IMR-90 (cell line): ENCODE results near the gene FMNL1. TPM values are rescaled to one million over a fixed set of nuclear protein-coding genes. Genes with fewer than 3 reads are reported as not detected.

Experiments used
- ATAC-seq: fragments of 200-7000 bp; cut with Tn5 transposase; 2 replicates; pipeline ENCODE4 v1.9.1; 2020; ENCODE audit warnings: low read depth, mild to moderate bottlenecking, moderate library complexity
- BruUV-seq: library from RNA; stranded (reverse); fragments of 400-500 nt; replicated peaks from 2 replicates; lab custom pipeline; 2021; lab: Mats Ljungman, UMichigan
- CTCF ChIA-PET: fragments of 300-600 bp; formaldehyde crosslinking; extraction: SDS; loops from one replicate; lab custom pipeline; 2021; ENCODE audit warnings: antibody characterized with exemption; lab: Yijun Ruan, JAX
- POLR2A ChIA-PET: fragments of 300-600 bp; sonication (Branson Sonifier 250); formaldehyde crosslinking; loops from one replicate; lab custom pipeline; 2022; ENCODE audit warnings: antibody characterized with exemption; ENCODE audit not compliant: unreplicated experiment; lab: Charles Lee
- DNase-seq: peaks from one replicate; pipeline ENCODE4 v3.0.0; 2013
- H2AFZ ChIP-seq: replicated peaks from 2 replicates; pipeline ENCODE3; 2013; ENCODE audit warnings: low read length, mild to moderate bottlenecking; ENCODE audit not compliant: poor library complexity
- H2AK5ac ChIP-seq: 2 replicates; pipeline ENCODE4 v1.6.1; 2013; ENCODE audit warnings: low read depth, low read length, inconsistent platforms
- H2AK9ac ChIP-seq: replicated peaks from 2 replicates; pipeline ENCODE3; 2013; ENCODE audit warnings: mild to moderate bottlenecking, low read depth, low read length, moderate library complexity; ENCODE audit not compliant: poor library complexity
- H2BK120ac ChIP-seq: 2 replicates; pipeline ENCODE4 v1.6.1; 2013; ENCODE audit warnings: low read depth, low read length, inconsistent platforms
- H2BK15ac ChIP-seq: 3 replicates; pipeline ENCODE4 v1.6.1; 2013; ENCODE audit warnings: low read depth, low read length, inconsistent platforms
- H2BK20ac ChIP-seq: 2 replicates; pipeline ENCODE4 v1.6.1; 2013; ENCODE audit warnings: low read depth, mild to moderate bottlenecking, inconsistent platforms, low read length, moderate library complexity
- H2BK5ac ChIP-seq: 2 replicates; pipeline ENCODE4 v1.6.1; 2013; ENCODE audit warnings: mild to moderate bottlenecking, low read depth, low read length, inconsistent platforms; ENCODE audit not compliant: poor library complexity, severe bottlenecking
- H3K14ac ChIP-seq: replicated peaks from 2 replicates; pipeline ENCODE4 v1.6.1; 2013; ENCODE audit warnings: low read depth, low read length, inconsistent platforms
- H3K18ac ChIP-seq: 2 replicates; pipeline ENCODE4 v1.6.1; 2013; ENCODE audit warnings: low read depth, low read length, control low read depth
- H3K23ac ChIP-seq: 2 replicates; pipeline ENCODE4 v1.6.1; 2013; ENCODE audit warnings: low read depth, low read length, inconsistent platforms
- H3K27ac ChIP-seq: 2 replicates; pipeline ENCODE4 v1.5.1; 2013; ENCODE audit warnings: mild to moderate bottlenecking, control low read depth, low read length; ENCODE audit not compliant: insufficient read depth
- H3K27me3 ChIP-seq: 2 replicates; pipeline ENCODE4 v1.6.1; 2013; ENCODE audit warnings: low read length; ENCODE audit not compliant: control insufficient read depth, insufficient read depth
- H3K36me3 ChIP-seq: 2 replicates; pipeline ENCODE4 v1.6.1; 2013; ENCODE audit warnings: low read length, mixed read lengths; ENCODE audit not compliant: control insufficient read depth, insufficient read depth
- H3K4ac ChIP-seq: 2 replicates; pipeline ENCODE4 v1.6.1; 2013; ENCODE audit warnings: low read depth, low read length, inconsistent platforms
- H3K4me1 ChIP-seq: 2 replicates; pipeline ENCODE4 v1.6.1; 2013; ENCODE audit warnings: low read length, mixed read lengths; ENCODE audit not compliant: control insufficient read depth, insufficient read depth
- H3K4me2 ChIP-seq: 2 replicates; pipeline ENCODE4 v1.6.1; 2013; ENCODE audit warnings: low read depth, mild to moderate bottlenecking, control low read depth, low read length, moderate library complexity
- H3K4me3 ChIP-seq: 2 replicates; pipeline ENCODE4 v1.5.1; 2013; ENCODE audit warnings: low read depth, mild to moderate bottlenecking, control low read depth, low read length, moderate library complexity; ENCODE audit not compliant: insufficient read depth
- H3K56ac ChIP-seq: 2 replicates; pipeline ENCODE4 v1.6.1; 2013; ENCODE audit warnings: low read length, inconsistent platforms; ENCODE audit not compliant: insufficient read depth; ENCODE audit errors: extremely low read depth
- H3K79me1 ChIP-seq, 2 experiments: 2 replicates each; pipeline ENCODE4 v1.6.1; 2013; ENCODE audit warnings: low read length in 2 of 2, inconsistent platforms in 1 of 2, low read depth in 1 of 2
- H3K9ac ChIP-seq: 2 replicates; pipeline ENCODE4 v1.6.1; 2013; ENCODE audit warnings: low read depth, low read length, control low read depth
- H3K9me1 ChIP-seq: 2 replicates; pipeline ENCODE4 v1.6.1; 2013; ENCODE audit warnings: low read length, inconsistent platforms; ENCODE audit not compliant: insufficient read depth
- H3K9me3 ChIP-seq: 2 replicates; pipeline ENCODE4 v1.6.1; 2013; ENCODE audit warnings: low read length; ENCODE audit not compliant: control insufficient read depth, insufficient read depth
- H4K20me1 ChIP-seq: 2 replicates; pipeline ENCODE4 v1.6.1; 2013; ENCODE audit warnings: low read length, inconsistent platforms; ENCODE audit not compliant: insufficient read depth
- H4K5ac ChIP-seq: 2 replicates; pipeline ENCODE4 v1.6.1; 2013; ENCODE audit warnings: mild to moderate bottlenecking, low read depth, low read length, control low read depth
- H4K8ac ChIP-seq, 2 experiments: 2 replicates each; pipeline ENCODE4 v1.6.1; 2013; ENCODE audit warnings: low read depth in 2 of 2, low read length in 2 of 2, control low read depth in 1 of 2, inconsistent platforms in 1 of 2
- H4K91ac ChIP-seq: 2 replicates; pipeline ENCODE4 v1.6.1; 2013; ENCODE audit warnings: low read depth, low read length, inconsistent platforms; ENCODE audit not compliant: insufficient read depth
- CEBPB ChIP-seq: IDR thresholded peaks from 2 replicates; pipeline ENCODE4 v1.6.1; 2012; ENCODE audit warnings: low read depth, low read length, improper control_type of control experiment
- RAD21 ChIP-seq: IDR thresholded peaks from 2 replicates; pipeline ENCODE4 v1.6.1; 2012; ENCODE audit warnings: low read length, improper control_type of control experiment
- RFX5 ChIP-seq: IDR thresholded peaks from 2 replicates; pipeline ENCODE4 v1.8.0; 2012; ENCODE audit warnings: low read depth, mild to moderate bottlenecking, low read length, moderate library complexity
- SMC3 ChIP-seq: fragments of 150-350 bp; IDR thresholded peaks from 2 replicates; pipeline ENCODE4 v1.6.1; 2016; ENCODE audit warnings: low read depth, mild to moderate bottlenecking, antibody characterized with exemption, low read length, moderate library complexity
- USF2 ChIP-seq: fragments of 150-350 bp; IDR thresholded peaks from 2 replicates; pipeline ENCODE4 v1.6.1; 2017; ENCODE audit warnings: mild to moderate bottlenecking, antibody characterized with exemption, low read length, low read depth
- WGBS, 2 experiments: methylation state at CpG; one replicate each; pipeline versions ENCODE4 v1.1.5 to v1.1.7; 2013; ENCODE audit warnings: missing lambda C conversion rate in 2 of 2; ENCODE audit not compliant: insufficient read length in 1 of 2; ENCODE audit errors: extremely low coverage in 2 of 2; 5-methylcytosine and 5-hydroxymethylcytosine counted together
- dilution Hi-C: fragments of 300-500 bp; cut with HindIII; formaldehyde crosslinking; loops from one replicate; pipeline ENCODE4 v1.14.3; 2018; ENCODE audit warnings: low sequenced_read_pairs; ENCODE audit not compliant: unreplicated experiment
- in situ Hi-C: fragments of 300-500 bp; cut with MboI; formaldehyde crosslinking; loops from 3 replicates; pipeline ENCODE4 v1.14.3; 2019; ENCODE audit warnings: low sequenced_read_pairs, inconsistent platforms, mixed read lengths
- intact Hi-C: fragments of 100-400 bp; cut with micrococcal nuclease; formaldehyde crosslinking; loops from 2 replicates; pipeline ENCODE4 v1.10.0; 2022
- polyA plus RNA-seq, 3 experiments: library from polyadenylated mRNA; depleted of rRNA; stranded (reverse); fragments of >200 nt; gene quantifications; 2 replicates each; pipeline ENCODE4 v1.2.3, GENCODE V29; 2012; ENCODE audit warnings: low replicate concordance in 1 of 3
- total RNA-seq: library from RNA; depleted of rRNA; stranded (reverse); fragments of >200 nt; gene quantifications from 2 replicates; pipeline ENCODE4 v1.2.3, GENCODE V29; 2012

FMNL1 gene
- total and polyA plus RNA-seq, 2 of the 4 experiments (the other 2 are of a cell fraction): 0.36 to 2.3 TPM

DNA sequence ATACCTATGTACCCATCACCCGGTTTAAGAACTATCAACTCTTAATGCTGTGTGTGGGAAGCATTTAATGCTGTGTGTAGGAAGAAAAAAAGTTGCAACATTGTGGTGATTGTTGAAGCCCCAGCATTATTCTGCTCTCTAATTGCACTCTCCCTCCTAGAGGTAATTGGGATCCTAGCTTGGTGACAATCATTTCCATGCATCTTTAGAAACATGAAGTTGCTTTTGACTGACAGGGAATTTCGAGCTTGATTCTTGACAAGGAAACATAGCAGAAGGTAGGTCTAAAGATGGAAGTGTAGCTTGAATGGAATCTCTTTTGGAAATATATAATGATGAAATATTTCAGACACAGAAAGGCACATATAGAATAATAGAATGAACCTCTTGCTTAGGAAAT lies 32.7 kb upstream of the FMNL1 start:
- no peak for TF ChIP-seq RAD21
- TF ChIP-seq RFX5: no peak
- TF ChIP-seq SMC3: no peak
- no peak for TF ChIP-seq USF2
- no peak for TF ChIP-seq CEBPB
- dilution Hi-C loops (no loop called here), intact Hi-C loops (no loop called here), in situ Hi-C loops (no loop called here)
- no peak for ATAC-seq
- Histone ChIP-seq H2BK20ac (no peak overlapping the region), H3K4me1 (no peaks in the 10 kb centered on the region), H3K9me1 (no peaks in the 10 kb centered on the region), H3K9me3 (no peaks in the 10 kb centered on the region), H3K14ac (no peak overlapping the region), H4K8ac (no peak overlapping the region), H2BK15ac (no peak overlapping the region), H3K56ac (no peak overlapping the region), H2BK120ac (no peak overlapping the region), H2AFZ (no peak overlapping the region), H3K36me3 (no peaks in the 10 kb centered on the region), H4K20me1 (no peaks in the 10 kb centered on the region), H2AK5ac (no peak overlapping the region), H3K9ac (no peak overlapping the region), H3K27ac (no peak overlapping the region), H3K79me1 (no peaks in the 10 kb centered on the region), H3K18ac (no peak overlapping the region), H4K5ac (no peak overlapping the region), H3K4ac (no peak overlapping the region), H3K4me2 (no peak overlapping the region), H2AK9ac (no peak overlapping the region), H3K23ac (no peak overlapping the region), H4K91ac (no peak overlapping the region), H3K27me3 (no peaks in the 10 kb centered on the region), H3K4me3 (no peak overlapping the region), H2BK5ac (no peak overlapping the region)
- POLR2A ChIA-PET: interaction anchor here (0.8 kb wide), 1 partner anchor 9 kb away, joined by 4 read pairs; no protein-coding TSS in a partner anchor
- CTCF ChIA-PET: interaction anchor here (0.9 kb wide), 1 partner anchor 8 kb away, joined by 4 read pairs; no protein-coding TSS in a partner anchor
- DNase-seq: no peak
- no CpG with 5 or more reads among the region's 2 CpGs for WGBS, 2 experiments
- BruUV-seq: no TSS peak
